SH-SY5Y (cell line): ENCODE measurements around the gene ZNF24.

ENCODE experiments used
- GATA2 ChIP-seq: IDR thresholded peaks from 2 replicates; pipeline ENCODE4 v1.6.1; 2011; ENCODE audit warnings: mild to moderate bottlenecking, low read depth, low read length
- GATA3 ChIP-seq: IDR thresholded peaks from 2 replicates; pipeline ENCODE4 v1.6.1; 2011; ENCODE audit warnings: low read depth, mild to moderate bottlenecking, low read length, moderate library complexity

DNA sequence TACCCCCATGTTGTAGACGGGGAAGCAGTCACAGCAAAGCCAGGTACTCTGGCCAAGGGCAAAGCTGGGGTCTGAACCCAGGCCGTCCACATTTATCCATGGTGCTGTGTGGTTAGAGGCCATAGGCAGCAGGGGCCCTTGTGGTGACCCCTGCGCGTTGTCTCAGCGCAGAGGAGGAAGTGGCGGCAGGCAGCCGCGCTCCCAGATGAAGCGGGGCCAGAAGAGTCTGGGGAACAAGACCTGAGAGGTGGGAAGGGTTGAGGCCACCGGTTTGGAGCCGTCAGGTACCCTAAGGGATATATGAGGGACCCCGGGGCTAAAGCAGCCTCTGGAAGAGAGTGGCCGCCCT is 32.1 kb upstream of the ZNF24 start:
- no peak for TF ChIP-seq GATA3
- TF ChIP-seq GATA2 = no peak
